NB4 (cell line): ENCODE data around the gene TTLL5.

Experiments
- POLR2A ChIP-seq: IDR thresholded peaks from 2 replicates; pipeline ENCODE4 v1.6.1; 2011; ENCODE audit warnings: mild to moderate bottlenecking; ENCODE audit not compliant: insufficient read length; ENCODE audit errors: extremely low read depth
- TF ChIP-seq, protein P1 (sequence below): IDR thresholded peaks from one replicate; pipeline ENCODE4 v1.5.1; 2012; ENCODE audit warnings: low read depth, low read length

GRCh38 chr14:75981426-75982265 is 320.6 kb downstream of the TTLL5 start, which contains the start of gene TGFB3:
- TF ChIP-seq, protein P1, sequence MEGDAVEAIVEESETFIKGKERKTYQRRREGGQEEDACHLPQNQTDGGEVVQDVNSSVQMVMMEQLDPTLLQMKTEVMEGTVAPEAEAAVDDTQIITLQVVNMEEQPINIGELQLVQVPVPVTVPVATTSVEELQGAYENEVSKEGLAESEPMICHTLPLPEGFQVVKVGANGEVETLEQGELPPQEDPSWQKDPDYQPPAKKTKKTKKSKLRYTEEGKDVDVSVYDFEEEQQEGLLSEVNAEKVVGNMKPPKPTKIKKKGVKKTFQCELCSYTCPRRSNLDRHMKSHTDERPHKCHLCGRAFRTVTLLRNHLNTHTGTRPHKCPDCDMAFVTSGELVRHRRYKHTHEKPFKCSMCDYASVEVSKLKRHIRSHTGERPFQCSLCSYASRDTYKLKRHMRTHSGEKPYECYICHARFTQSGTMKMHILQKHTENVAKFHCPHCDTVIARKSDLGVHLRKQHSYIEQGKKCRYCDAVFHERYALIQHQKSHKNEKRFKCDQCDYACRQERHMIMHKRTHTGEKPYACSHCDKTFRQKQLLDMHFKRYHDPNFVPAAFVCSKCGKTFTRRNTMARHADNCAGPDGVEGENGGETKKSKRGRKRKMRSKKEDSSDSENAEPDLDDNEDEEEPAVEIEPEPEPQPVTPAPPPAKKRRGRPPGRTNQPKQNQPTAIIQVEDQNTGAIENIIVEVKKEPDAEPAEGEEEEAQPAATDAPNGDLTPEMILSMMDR = no peak
- TF ChIP-seq POLR2A = no peak
